HUDEP-2 (cell line): ENCODE data around the gene TEX29.

ENCODE experiments used
- DNase-seq, 76 experiments: peaks; one replicate each; lab custom pipeline; 2025; ENCODE audit not compliant: unreplicated experiment in 76 of 76; lab: John Stamatoyannopoulos, UW

Gene TEX29

DNA sequence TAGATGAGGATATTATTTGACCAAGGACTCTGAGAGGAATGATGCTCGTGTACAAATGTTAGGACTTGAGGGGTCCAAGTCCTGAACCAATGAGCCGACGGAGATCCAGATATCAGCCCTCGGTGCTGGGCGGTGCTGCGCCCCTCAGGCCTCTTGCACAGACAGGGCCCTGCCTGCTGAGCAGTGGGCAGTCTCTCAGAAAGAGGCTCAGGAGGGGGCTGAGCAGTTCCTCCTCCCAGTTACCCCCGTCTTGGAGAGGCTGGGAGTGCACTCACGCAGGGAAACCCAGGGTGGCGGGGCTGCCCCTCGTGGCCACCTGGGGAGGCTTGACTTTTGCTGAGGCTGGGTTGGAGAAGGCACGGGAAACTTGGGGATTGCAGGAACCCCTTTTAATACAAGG, 18.4 kb downstream of the TEX29 start:
- DNase-seq: no peak

DNA sequence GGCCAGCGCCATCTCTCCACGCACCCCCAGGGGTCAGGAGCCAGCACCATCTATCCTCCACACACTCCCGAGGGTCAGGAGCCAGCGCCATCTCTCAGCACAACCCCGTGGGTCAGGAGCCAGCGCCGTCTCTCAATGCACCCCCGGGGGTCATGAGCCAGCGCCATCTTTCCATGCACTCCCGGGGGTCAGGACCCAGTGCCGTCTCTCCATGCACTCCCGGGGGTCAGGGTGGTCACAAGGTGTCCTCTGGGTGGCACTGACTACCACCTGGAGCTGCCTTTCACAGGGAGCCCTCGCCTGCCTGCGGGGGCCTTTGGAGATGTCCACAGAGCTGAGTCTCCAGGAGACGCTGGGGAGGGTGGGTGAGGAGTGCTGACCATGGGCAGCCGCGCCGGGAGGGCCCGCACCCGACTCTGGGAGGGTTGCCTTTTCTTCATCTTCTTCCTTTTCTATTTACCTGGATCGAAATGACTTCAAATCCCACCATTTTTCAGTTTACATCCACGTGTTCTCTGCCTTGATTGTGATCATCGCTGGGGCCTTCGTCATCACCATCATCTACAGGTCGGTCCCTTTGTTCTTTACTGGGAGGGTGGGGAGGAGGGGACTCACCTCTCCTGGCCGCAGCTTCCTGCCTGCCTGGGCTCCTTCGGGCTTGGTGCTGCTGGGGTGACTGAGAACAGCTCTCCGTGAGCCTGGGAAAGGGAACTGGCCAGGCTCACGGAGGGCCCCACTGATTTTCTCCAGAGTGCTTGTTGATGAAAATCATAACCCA, 19.1 kb downstream of the TEX29 start:
- no peak for DNase-seq

DNA sequence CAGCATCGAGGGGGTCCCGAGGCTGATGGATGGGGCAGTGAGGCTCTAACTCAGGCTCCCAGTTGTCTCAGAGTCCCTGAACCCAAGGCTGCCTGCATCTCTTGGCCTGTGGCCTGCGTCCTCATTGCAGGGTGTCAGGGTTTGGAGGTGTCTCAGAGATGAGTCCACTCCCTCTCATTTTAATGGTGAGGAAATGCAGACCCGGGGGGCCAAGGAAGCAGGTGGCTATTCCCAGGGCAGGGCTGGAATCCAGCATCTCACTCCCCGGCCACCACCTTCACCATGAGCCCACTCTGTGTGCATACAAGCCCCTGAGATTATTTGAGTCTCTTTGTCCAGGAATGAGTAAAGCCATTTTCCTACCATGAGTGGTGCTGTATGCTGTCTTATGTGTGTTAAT, 21.4 kb downstream of the TEX29 start:
- no peak for DNase-seq

GRCh38 chr13:111342721-111343120, 22.3 kb downstream of the TEX29 start:
- no peak for DNase-seq

- DNase-seq: no peak
These were observed 22.9 kb downstream of the TEX29 start for GRCh38 chr13:111343186-111343805.

DNA sequence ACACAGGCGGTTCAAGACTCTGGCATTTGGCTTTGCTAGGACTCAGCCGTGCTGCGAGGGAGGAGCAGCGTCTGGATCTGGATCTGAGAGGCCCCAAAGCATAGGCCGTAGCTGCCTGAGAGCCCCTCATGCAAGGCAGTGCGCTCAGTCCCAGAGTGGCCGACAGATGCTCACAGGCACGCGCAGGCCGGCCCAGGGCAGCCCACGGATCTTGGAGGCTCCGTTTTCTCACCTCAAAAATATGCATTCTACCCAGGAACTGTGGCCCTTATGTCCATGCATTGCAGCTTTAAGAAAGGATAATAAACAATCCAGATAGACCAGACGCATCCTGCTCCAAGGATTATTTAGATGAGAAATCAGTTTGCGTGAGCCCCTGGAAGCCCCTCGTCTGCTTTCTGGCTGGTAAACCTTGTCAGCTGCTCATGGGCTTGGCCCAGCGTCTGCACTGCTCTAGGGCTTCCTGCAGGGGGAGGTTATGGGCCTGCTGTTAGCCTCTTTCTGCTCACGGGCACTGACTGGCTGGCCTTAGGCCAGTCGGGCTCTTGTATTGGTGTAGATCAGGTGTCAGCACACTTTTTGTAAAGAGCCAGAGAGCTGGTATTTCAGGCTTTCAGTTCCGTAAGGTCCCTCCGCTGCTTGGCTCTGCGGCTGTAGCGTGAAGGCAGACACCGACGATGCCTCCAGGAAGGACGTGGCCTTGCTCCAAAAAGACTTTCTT, 24.2 kb downstream of the TEX29 start:
- DNase-seq: peak in 11 of 76 experiments; percentile 3 to 37 (median 21)

GRCh38 chr13:111345682-111346081, 25.2 kb downstream of the TEX29 start:
- DNase-seq: no peak

DNA sequence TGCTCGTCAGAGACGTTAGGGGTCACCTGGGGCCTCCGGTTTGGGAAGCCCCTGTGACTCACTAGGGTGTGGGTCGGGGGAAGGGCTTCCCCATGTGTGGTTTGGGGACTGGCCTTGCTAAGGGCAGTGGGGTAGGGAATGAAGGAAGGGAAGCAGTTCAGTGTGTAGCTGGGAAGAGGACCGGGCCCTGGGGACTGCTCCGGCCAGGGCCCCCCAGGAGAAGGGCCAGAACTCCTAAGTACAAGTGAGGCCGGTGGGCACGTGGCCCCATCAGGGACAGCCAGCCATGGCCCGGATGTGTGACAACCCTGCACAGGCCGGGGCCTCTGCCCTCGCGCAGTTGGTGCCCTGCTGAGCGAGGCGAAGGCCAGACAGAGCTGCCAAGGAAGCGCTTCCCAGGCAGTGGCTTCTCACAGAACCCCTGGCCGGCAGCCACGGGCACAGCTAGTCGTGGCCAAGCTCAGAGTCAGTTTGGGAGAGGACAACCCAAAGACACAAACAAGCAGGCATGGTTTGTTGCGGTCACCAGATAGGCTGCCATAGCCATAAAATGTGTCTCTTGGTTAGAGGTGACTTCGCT, 25.7 kb downstream of the TEX29 start:
- DNase-seq: no peak

DNA sequence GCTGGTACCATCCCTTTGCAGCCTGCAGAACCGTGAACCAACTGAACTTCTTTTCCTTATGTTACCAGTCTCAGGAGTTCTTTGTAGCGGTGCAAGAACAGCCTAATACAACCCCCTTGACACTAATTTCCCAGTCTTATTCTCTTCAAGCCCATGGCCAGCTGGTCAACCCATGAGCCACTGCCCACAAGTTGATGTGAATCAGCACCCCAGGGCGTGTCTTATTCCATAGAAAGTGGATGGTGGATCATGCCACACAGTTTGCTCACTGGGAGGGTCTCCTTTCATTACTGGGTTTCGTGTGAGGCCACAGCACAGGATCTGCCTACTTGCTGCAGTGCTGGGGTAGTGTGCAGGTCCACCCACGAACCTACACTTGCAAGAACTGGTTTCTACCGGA, 27.0 kb downstream of the TEX29 start:
- DNase-seq: no peak

- no peak for DNase-seq
These were observed 33.1 kb downstream of the TEX29 start for GRCh38 chr13:111353508-111353907.

- no peak for DNase-seq
These were observed 34.3 kb downstream of the TEX29 start for GRCh38 chr13:111354789-111355188.

GRCh38 chr13:111356795-111357194, 36.4 kb downstream of the TEX29 start:
- no peak for DNase-seq

DNA sequence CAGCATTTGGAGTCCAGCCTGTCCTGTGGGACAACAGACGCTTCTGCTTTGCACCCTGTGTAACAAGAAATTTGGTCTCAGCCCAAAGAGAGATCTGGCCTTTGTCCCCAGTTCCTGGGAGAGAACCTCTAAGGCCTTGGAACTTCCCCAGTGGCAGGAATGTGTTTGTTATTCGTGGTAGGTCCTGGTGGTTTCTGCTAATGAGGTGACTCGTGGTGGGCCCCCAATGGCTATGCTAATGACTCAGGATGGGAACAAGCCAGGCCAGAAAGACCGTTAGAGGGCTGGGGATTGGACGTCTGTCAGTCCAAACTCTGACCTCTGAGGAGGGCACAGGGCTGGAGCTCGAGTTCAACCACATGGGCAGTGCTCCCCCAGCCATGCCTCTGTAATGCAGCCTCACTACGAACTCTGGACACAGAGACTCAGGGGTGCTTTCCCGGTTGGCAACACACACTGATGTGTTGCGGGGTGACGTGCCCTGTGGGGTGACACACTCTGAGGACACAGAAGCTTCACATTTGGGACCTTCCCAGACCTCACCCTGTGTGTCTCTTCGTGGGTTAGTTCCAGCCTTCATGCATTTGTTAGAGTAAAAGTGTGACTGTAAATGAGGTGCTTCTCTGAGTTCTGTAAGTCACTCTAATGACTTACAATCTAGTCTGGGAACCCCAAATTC, 38.9 kb downstream of the TEX29 start:
- no peak for DNase-seq

GRCh38 chr13:111359930-111360329, 39.5 kb downstream of the TEX29 start:
- DNase-seq: no peak

DNA sequence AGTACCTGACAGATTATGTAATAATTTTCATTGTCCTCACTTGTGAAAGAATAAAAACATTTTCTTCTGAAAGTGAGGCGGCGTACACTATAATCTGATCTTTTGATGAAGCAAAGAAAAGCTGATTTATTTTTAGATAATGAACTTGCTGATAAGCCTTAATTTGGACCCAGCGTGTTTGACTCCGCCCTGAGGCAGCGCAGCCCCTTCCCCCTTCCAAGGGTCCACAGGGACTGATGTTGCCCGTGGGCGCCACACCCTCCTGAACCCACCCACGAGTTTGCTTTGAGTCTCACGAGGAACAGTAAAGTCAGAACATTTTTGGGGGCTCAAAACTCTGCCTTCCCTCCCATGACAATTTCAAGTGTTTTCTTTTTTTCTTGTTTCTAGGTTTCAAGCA, 40.0 kb downstream of the TEX29 start:
- no peak for DNase-seq

DNA sequence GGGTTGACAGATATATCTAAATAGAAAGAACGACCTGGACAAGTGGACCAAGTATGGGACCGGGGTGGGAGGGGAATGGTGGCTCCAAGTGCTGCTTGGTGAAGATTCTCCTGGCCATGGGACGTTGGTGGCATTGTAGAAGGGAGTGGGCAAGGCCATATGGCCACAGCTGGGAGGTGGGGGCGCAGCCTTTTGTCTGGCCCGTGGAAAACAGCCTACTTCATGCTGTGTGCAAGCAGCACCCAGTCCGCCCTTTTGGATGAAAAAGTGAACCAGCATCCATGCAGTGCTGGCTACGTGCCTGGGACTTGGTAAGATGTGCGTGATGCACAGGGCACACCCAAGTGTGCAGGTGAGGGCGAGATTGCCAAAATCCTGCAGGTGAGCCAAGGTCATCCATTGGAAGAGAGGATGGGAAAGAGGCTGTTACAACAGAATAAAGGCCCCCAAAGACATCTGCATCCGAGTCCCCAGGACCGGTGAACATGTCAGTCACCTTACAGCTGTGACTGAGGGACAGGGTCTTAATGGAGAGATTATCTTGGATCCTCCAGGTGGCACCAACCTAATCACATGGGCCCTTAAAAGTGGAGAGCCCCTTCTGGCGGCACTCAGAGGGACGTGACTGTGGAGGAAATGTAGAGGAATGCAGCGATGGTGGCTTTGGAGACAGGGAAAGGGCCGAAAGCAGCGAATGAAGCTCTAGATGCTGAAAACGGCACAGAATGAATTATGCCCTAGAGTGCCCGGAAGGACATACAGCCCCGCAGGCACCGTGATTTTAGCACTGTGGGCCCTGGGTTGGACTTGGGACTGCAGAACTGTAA, 40.8 kb downstream of the TEX29 start:
- DNase-seq: no peak

DNA sequence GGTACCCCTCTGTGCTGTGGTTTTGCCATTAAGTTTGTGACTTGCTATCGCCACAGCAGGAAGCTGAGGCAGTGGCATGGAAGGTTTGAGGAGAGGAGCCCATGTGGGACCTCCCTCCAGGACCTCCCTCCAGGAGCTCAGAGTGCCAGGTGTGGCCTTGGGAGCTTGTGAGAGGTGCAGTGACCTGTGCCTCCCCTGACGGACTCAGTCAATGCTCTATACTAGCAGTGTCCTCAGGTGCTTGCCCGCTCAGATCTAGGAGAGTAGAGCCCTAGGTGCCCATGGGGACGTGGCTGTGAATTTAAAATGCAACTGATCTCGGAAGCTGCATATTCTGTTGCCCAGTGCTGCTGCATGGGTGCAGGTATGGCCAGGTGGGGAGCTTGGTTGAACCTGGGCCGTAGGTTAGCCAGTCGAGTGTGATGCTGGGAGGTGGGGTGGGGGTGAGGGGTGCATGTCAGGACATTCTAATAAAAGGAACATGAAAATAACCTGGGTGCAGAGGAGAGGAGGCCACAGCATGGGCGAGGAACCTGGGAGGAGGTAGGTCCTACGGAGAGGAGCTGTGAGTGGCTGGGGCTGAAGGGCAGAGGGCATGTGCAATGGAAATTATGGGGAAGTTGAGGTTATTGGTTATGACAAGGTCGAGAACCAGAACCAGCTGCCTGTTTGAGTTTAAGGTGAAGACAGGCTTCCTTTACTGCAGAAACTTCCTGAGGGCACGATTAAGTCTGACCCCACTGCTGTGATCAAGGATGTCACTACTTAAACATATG, 41.6 kb downstream of the TEX29 start:
- no peak for DNase-seq

- DNase-seq: no peak
These were observed 42.7 kb downstream of the TEX29 start for GRCh38 chr13:111363121-111363520.

DNA sequence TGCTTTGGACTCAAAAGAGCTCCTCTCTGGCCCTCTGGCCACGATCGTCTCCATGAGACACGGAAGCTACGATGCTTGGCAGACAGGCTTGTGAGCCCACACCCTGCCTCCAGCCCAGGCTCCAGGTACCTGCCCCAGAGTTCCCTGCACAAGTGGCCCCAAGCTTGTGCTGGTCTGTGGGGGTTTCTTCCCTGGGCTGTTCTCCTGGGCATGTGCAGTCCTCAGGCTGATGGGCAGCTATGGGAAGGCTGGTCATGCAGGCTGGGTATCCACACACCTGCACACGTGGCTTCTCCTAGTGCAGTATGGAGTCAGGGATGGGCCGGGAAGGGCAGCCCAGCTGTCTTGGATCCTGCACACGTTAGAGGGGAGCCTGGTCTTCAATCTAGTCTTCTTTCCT, 43.1 kb downstream of the TEX29 start:
- no peak for DNase-seq
